ENCODE data around the gene MEGF6. TPM values are rescaled to one million over a fixed set of nuclear protein-coding genes. Genes with fewer than 3 reads are reported as not detected.

Gene MEGF6
- total and polyA plus RNA-seq, 9 of the 15 experiments (the other 6 are each of a cell fraction or from before 2014, with no cell fraction given): 0.03 to 1.7 (median 0.24) TPM; not detected in 3

GRCh38 chr1:3462356-3463012, 148.8 kb downstream of the MEGF6 start:
- in situ Hi-C loops (cut with MboI): no loop called here

More at GRCh38 chr1:3462356-3463012, 148.8 kb downstream of the MEGF6 start:
- Histone ChIP-seq H4K20me1 (replicated peaks; ENCODE audit: control insufficient read depth, insufficient read depth, low read length) (peaks cover 56% of the 10 kb centered on the region), H2AFZ (ENCODE audit: low read depth, low read length) (no peak overlapping the region), H3K9me3 (replicated peaks; ENCODE audit: control insufficient read depth, insufficient read depth, low read depth, low read length) (no peaks in the 10 kb centered on the region), H3K4me2 (ENCODE audit: insufficient read depth, low read length) (no peak overlapping the region), H3K9ac (ENCODE audit: insufficient read depth in 1 of 2, low read depth in 2 of 2, low read length in 2 of 2) (no peak overlapping the region; a peak in 1 of 4 replicates), H3K79me2 (ENCODE audit: control insufficient read depth, insufficient read depth, low read length) (no peaks in the 10 kb centered on the region), H3K27me3 (ENCODE audit: control insufficient read depth in 2 of 2, insufficient read depth in 2 of 2, low read length in 2 of 2) (peaks cover 64 to 94% of the 10 kb centered on the region in 2 experiments; a peak in 4 of 5 replicates), H3K36me3 (ENCODE audit: control insufficient read depth, insufficient read depth, low read length) (no peaks in the 10 kb centered on the region), H3K4me3 (no peak overlapping the region), H3K4me1 (replicated peaks in 1 of 2; ENCODE audit: control insufficient read depth in 2 of 2, insufficient read depth in 2 of 2, low read length in 2 of 2) (peaks cover 0 to 30% of the 10 kb centered on the region in 2 experiments; a peak in 2 of 5 replicates), H3K27ac (ENCODE audit: extremely low read depth, low read depth, low read length) (no peak overlapping the region), H3K9me1 (ENCODE audit: control insufficient read depth, insufficient read depth, low read length) (no peaks in the 10 kb centered on the region)
- ChIA-PET POLR2A (no interaction called here), CTCF (ENCODE audit: low intra/inter-chr PET ratio) (no interaction called here)
- no peak for ATAC-seq
- no TSS peak for BruUV-seq (replicated peaks)
- intact Hi-C loops (cut with micrococcal nuclease): no loop called here
- FAIRE-seq: no peak
- no peak for TF ChIP-seq ZBED1 (IDR thresholded peaks at IDR 0.05)
- TF ChIP-seq SNAPC5 (CRISPR knock-in tag; IDR thresholded peaks at IDR 0.05): no peak
- TF ChIP-seq AFF1 (IDR thresholded peaks at IDR 0.05; ENCODE audit: low read depth in 1 of 2, partially characterized antibody in 2 of 2): no peak
- TF ChIP-seq ZNF644 (tag; IDR thresholded peaks at IDR 0.05; ENCODE audit: low read depth): no peak
- no peak for TF ChIP-seq CCAR2 (IDR thresholded peaks at IDR 0.05; ENCODE audit: low read depth, low read length)
- no peak for TF ChIP-seq TEAD4 (IDR thresholded peaks at IDR 0.05; ENCODE audit: low read length)
- no peak for TF ChIP-seq TEAD4 (CRISPR knock-in tag; IDR thresholded peaks at IDR 0.05; ENCODE audit: borderline replicate concordance)
- no peak for TF ChIP-seq PCBP2 (IDR thresholded peaks at IDR 0.05; ENCODE audit: low read depth, low read length, poor library complexity, severe bottlenecking)
- no peak for TF ChIP-seq ARHGAP35 (IDR thresholded peaks at IDR 0.05; ENCODE audit: partially characterized antibody)
- no peak for TF ChIP-seq SMC3 (conservative IDR thresholded peaks at IDR 0.05; ENCODE audit: insufficient read depth, low read depth, low read length)
- TF ChIP-seq FIP1L1 (IDR thresholded peaks at IDR 0.05; ENCODE audit: low read depth, low read length, poor library complexity, severe bottlenecking): no peak
- TF ChIP-seq NCOR1 (IDR thresholded peaks at IDR 0.05): no peak
- TF ChIP-seq ZNF79 (CRISPR knock-in tag; IDR thresholded peaks at IDR 0.05; ENCODE audit: low read depth): no peak
- no peak for TF ChIP-seq ZNF347 (CRISPR knock-in tag; IDR thresholded peaks at IDR 0.05; ENCODE audit: low read depth)
- no peak for TF ChIP-seq HNRNPH1 (optimal IDR thresholded peaks at IDR 0.05; ENCODE audit: low read depth, low read length)
- TF ChIP-seq TEAD1 (CRISPR knock-in tag; IDR thresholded peaks at IDR 0.05): no peak
- WGBS (ENCODE audit: insufficient coverage, low coverage, missing lambda C conversion rate): 5% methylated on average over 16 of the region's 16 CpGs
- DNase-seq (ENCODE audit: extremely low read depth in 1 of 4, low spot score in 3 of 4): no peak

All from K562 (cell line).